GM12878 (cell line): ENCODE measurements around the gene P2RX4. TPM values are rescaled to one million over a fixed set of nuclear protein-coding genes. Genes with fewer than 3 reads are reported as not detected.

Experiments
- ATAC-seq: fragments of 200-7000 bp; cut with Tn5 transposase; 3 replicates; pipeline ENCODE4 v1.9.1; 2020; ENCODE audit warnings: mild to moderate bottlenecking, moderate library complexity
- BruUV-seq: library from RNA; stranded (reverse); fragments of 400-500 nt; replicated peaks from 2 replicates; lab custom pipeline; 2021; lab: Mats Ljungman, UMichigan
- CTCF ChIA-PET: fragments of 300-600 bp; sonication (Branson Sonifier 250); formaldehyde crosslinking; extraction: SDS; loops from one replicate; lab custom pipeline; 2021; ENCODE audit warnings: inconsistent platforms; lab: Yijun Ruan, JAX
- POLR2A ChIA-PET: fragments of 350-600 bp; formaldehyde crosslinking; extraction: SDS; loops from one replicate; lab custom pipeline; 2021; ENCODE audit warnings: inconsistent platforms; lab: Charles Lee
- RAD21 ChIA-PET: fragments of 300-600 bp; sonication (Branson Sonifier 250); formaldehyde crosslinking; loops from one replicate; lab custom pipeline; 2023; ENCODE audit warnings: antibody characterized with exemption; ENCODE audit not compliant: unreplicated experiment; lab: Charles Lee
- SMC1A ChIA-PET: fragments of 300-600 bp; sonication (Branson Sonifier 250); formaldehyde crosslinking; loops from one replicate; lab custom pipeline; 2023; ENCODE audit not compliant: unreplicated experiment, uncharacterized antibody; lab: Charles Lee
- DNase-seq: peaks from one replicate; pipeline ENCODE4 v3.0.0-alpha.2; 2011; ENCODE audit warnings: low read depth, low spot score
- FAIRE-seq: peaks from 3 replicates; lab custom pipeline; 2011; peaks lifted over from hg19 to GRCh38; lab: Jason Lieb, UNC
- H2AFZ ChIP-seq: 2 replicates; pipeline ENCODE4 v1.6.0; 2011; ENCODE audit warnings: low read depth, low read length, control low read depth; ENCODE audit not compliant: control insufficient read depth
- H3K27ac ChIP-seq: 2 replicates; pipeline ENCODE4 v1.5.1; 2011; ENCODE audit warnings: control low read depth; ENCODE audit not compliant: control insufficient read depth, insufficient read depth
- H3K27me3 ChIP-seq, 2 experiments: replicated peaks in 1 of 2; 2 replicates each; pipeline versions ENCODE4 v1.6.0 to v1.6.1; 2011; ENCODE audit warnings: low read length in 1 of 2; ENCODE audit not compliant: control insufficient read depth in 2 of 2, insufficient read depth in 2 of 2
- H3K36me3 ChIP-seq, 2 experiments: 2 replicates each; pipeline ENCODE4 v1.5.1; 2011; ENCODE audit warnings: low read length in 1 of 2; ENCODE audit not compliant: control insufficient read depth in 2 of 2, insufficient read depth in 2 of 2
- H3K4me1 ChIP-seq: 2 replicates; pipeline ENCODE4 v1.6.1; 2011; ENCODE audit warnings: mild to moderate bottlenecking, low read length, moderate library complexity, mixed read lengths; ENCODE audit not compliant: control insufficient read depth, insufficient read depth
- H3K4me2 ChIP-seq: 2 replicates; pipeline ENCODE4 v1.6.0; 2011; ENCODE audit warnings: control low read depth; ENCODE audit not compliant: control insufficient read depth, insufficient read depth
- H3K4me3 ChIP-seq: fragments of 200-600 bp; sonication (generic); 2 replicates; pipeline ENCODE4 v1.5.1; 2016
- H3K79me2 ChIP-seq: 2 replicates; pipeline ENCODE4 v1.6.0; 2011; ENCODE audit warnings: low read length; ENCODE audit not compliant: control insufficient read depth, insufficient read depth
- H3K9ac ChIP-seq: 2 replicates; pipeline ENCODE4 v1.8.0; 2011; ENCODE audit warnings: low read length, control low read depth, mixed read lengths; ENCODE audit not compliant: control insufficient read depth, insufficient read depth
- H3K9me3 ChIP-seq: replicated peaks from 3 replicates; pipeline ENCODE4 v1.5.1; 2011; ENCODE audit warnings: mild to moderate bottlenecking, low read length; ENCODE audit not compliant: control insufficient read depth, insufficient read depth
- H4K20me1 ChIP-seq: 2 replicates; pipeline ENCODE4 v1.6.0; 2011; ENCODE audit not compliant: control insufficient read depth, insufficient read depth
- BHLHE40 ChIP-seq, 2 experiments: fragments of 450-650 bp in 1 of 2; IDR thresholded peaks; 2 replicates each; pipeline ENCODE4 v1.6.1; 2011 to 2017; ENCODE audit warnings: low read depth in 2 of 2, borderline replicate concordance in 1 of 2, improper control_type of control experiment in 1 of 2, low read length in 1 of 2, mild to moderate bottlenecking in 1 of 2
- FOXM1 ChIP-seq: IDR thresholded peaks from 2 replicates; pipeline ENCODE4 v1.6.1; 2012; ENCODE audit warnings: low read depth, mild to moderate bottlenecking, inconsistent platforms, low read length, moderate library complexity
- WGBS: methylation state at CpG from one replicate; pipeline ENCODE4 v1.1.6; 2016; ENCODE audit warnings: low lambda C conversion rate; ENCODE audit not compliant: insufficient replicate concordance, insufficient coverage; ENCODE audit errors: missing lambda C conversion rate; 5-methylcytosine and 5-hydroxymethylcytosine counted together
- in situ Hi-C: fragments of 300-500 bp; cut with MboI; formaldehyde crosslinking; loops from 9 replicates; pipeline ENCODE4 v1.14.3; 2018; ENCODE audit warnings: mixed read lengths
- intact Hi-C: fragments of 100-400 bp; cut with micrococcal nuclease; formaldehyde crosslinking; loops from one replicate; pipeline ENCODE4 v1.14.2; 2022; ENCODE audit not compliant: unreplicated experiment
- polyA plus RNA-seq, 11 experiments: library from polyadenylated mRNA; depleted of rRNA in 4 of 11; unstranded in 6 of 11; stranded (reverse) in 5 of 11; fragments of >200 nt; fragmentation: Nextera tagmentation in 4 of 11; fragmentation: Illumina TruSeq in 1 of 11; extraction: Ambion mirVana in 4 of 11; extraction: Trizol in 1 of 11; gene quantifications; 1 replicate in 1 of 11; 2 replicates in 10 of 11; pipeline versions ENCODE4 v1.2.1 to v1.2.3, GENCODE V29; 2011 to 2016; ENCODE audit warnings: inconsistent platforms in 2 of 11, missing spikeins in 2 of 11, low read depth in 1 of 11
- total RNA-seq, 4 experiments: library from RNA; depleted of rRNA in 3 of 4; stranded (reverse); fragments of >200 nt in 3 of 4; fragmentation: Illumina TruSeq in 1 of 4; extraction: Trizol in 1 of 4; gene quantifications; 2 replicates each; pipeline versions ENCODE4 v1.2.1 to v1.2.3, GENCODE V29; 2013 to 2021
- TF ChIP-seq, protein P1 (sequence below): fragments of 450-650 bp; IDR thresholded peaks from 2 replicates; pipeline ENCODE4 v1.6.1; 2016; ENCODE audit warnings: mild to moderate bottlenecking, moderate library complexity, borderline replicate concordance

Gene P2RX4
- total and polyA plus RNA-seq, 10 of the 15 experiments (the other 5 are each of a cell fraction or from before 2014, with no cell fraction given), result 9.0 to 43.4 (median 20.5) TPM

DNA sequence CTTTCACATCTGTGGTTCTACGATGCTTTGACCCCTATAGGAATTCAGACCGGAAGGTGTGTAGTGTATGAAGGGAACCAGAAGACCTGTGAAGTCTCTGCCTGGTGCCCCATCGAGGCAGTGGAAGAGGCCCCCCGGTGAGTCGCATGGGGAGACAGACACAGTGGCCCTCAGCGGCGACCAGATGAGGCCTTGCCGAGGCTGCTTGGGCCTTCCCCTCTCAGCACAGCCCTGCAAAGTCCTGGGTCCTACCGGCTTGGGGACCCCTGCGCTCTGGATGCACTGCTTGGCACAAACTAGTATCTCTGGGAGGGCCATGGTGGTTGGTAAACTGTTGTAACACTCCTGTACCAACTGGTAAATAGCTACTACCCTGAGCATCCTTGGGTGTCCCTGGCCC is 47.5 kb upstream of the P2RX4 start:
- TF ChIP-seq BHLHE40 (IDR thresholded peaks at IDR 0.05; ENCODE audit: borderline replicate concordance in 1 of 2, low read depth in 2 of 2, low read length in 1 of 2) (no peak), FOXM1 (no peak)
- TF ChIP-seq, protein P1, sequence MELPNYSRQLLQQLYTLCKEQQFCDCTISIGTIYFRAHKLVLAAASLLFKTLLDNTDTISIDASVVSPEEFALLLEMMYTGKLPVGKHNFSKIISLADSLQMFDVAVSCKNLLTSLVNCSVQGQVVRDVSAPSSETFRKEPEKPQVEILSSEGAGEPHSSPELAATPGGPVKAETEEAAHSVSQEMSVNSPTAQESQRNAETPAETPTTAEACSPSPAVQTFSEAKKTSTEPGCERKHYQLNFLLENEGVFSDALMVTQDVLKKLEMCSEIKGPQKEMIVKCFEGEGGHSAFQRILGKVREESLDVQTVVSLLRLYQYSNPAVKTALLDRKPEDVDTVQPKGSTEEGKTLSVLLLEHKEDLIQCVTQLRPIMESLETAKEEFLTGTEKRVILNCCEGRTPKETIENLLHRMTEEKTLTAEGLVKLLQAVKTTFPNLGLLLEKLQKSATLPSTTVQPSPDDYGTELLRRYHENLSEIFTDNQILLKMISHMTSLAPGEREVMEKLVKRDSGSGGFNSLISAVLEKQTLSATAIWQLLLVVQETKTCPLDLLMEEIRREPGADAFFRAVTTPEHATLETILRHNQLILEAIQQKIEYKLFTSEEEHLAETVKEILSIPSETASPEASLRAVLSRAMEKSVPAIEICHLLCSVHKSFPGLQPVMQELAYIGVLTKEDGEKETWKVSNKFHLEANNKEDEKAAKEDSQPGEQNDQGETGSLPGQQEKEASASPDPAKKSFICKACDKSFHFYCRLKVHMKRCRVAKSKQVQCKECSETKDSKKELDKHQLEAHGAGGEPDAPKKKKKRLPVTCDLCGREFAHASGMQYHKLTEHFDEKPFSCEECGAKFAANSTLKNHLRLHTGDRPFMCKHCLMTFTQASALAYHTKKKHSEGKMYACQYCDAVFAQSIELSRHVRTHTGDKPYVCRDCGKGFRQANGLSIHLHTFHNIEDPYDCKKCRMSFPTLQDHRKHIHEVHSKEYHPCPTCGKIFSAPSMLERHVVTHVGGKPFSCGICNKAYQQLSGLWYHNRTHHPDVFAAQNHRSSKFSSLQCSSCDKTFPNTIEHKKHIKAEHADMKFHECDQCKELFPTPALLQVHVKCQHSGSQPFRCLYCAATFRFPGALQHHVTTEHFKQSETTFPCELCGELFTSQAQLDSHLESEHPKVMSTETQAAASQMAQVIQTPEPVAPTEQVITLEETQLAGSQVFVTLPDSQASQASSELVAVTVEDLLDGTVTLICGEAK, result no peak
- no peak for DNase-seq
- Histone ChIP-seq H3K4me3 (no peak overlapping the region), H3K9ac (no peak overlapping the region), H3K4me1 (peaks cover 3% of the 10 kb centered on the region; the same call in 1 of the 2 replicates), H3K9me3 (peaks cover 3% of the 10 kb centered on the region; the same call in 2 of the 3 replicates), H3K36me3 (no peaks in the 10 kb centered on the region; a peak in 1 of 4 replicates), H3K27ac (no peak overlapping the region), H3K4me2 (no peak overlapping the region), H3K79me2 (no peaks in the 10 kb centered on the region), H4K20me1 (no peaks in the 10 kb centered on the region), H2AFZ (no peak overlapping the region), H3K27me3 (no peaks in the 10 kb centered on the region)
- ChIA-PET POLR2A (no interaction called here), CTCF (no interaction called here), RAD21 (no interaction called here), SMC1A (interaction anchor here (0.6 to 1.4 kb wide), 2 partner anchors 13 to 334 kb away, joined by 3 read pairs; no protein-coding TSS in a partner anchor)
- FAIRE-seq, result no peak
- in situ Hi-C loops, result no loop called here
- 62% methylated on average over 10 of the region's 10 CpGs for WGBS
- no TSS peak for BruUV-seq
- intact Hi-C loops, result no loop called here
- no peak for ATAC-seq
